ENCODE measurements around the gene PI16.
"Not testable (repeated sequence)": the region's sequence is repeated elsewhere in the genome, so short reads cannot be mapped to it uniquely, and the experiment has no call there.

Gene PI16

GRCh38 chr6:36980129-36980528 lies 25.6 kb downstream of the PI16 start:
- no peak overlapping the region for H3K4me3 ChIP-seq (ENCODE audit: low read length)
- no peaks in the 10 kb centered on the region for H3K27me3 ChIP-seq (ENCODE audit: control insufficient read depth, insufficient read depth, low read length)
- H3K4me1 ChIP-seq (ENCODE audit: control insufficient read depth, insufficient read depth, low read length): peaks cover 27% of the 10 kb centered on the region
- no peaks in the 10 kb centered on the region for H3K9me3 ChIP-seq (ENCODE audit: control insufficient read depth, low read length)
- peaks cover 33% of the 10 kb centered on the region for H3K36me3 ChIP-seq (ENCODE audit: control insufficient read depth, insufficient read depth, low read length)
- H3K9ac ChIP-seq (ENCODE audit: low read length): no peak overlapping the region

- peaks cover 24% of the 10 kb centered on the region for H3K36me3 ChIP-seq (ENCODE audit: control insufficient read depth, insufficient read depth, low read length)
- H3K4me1 ChIP-seq (ENCODE audit: control insufficient read depth, insufficient read depth, low read length): peaks cover 27% of the 10 kb centered on the region
- no peak overlapping the region for H3K4me3 ChIP-seq (ENCODE audit: low read length)
- no peak overlapping the region for H3K9ac ChIP-seq (ENCODE audit: low read length)
- H3K27me3 ChIP-seq (ENCODE audit: control insufficient read depth, insufficient read depth, low read length): no peaks in the 10 kb centered on the region
- no peaks in the 10 kb centered on the region for H3K9me3 ChIP-seq (ENCODE audit: control insufficient read depth, low read length)
Measured at GRCh38 chr6:36980876-36981619, 26.5 kb downstream of the PI16 start.

- Histone ChIP-seq H3K9ac (ENCODE audit: low read length) (no peak overlapping the region), H3K4me3 (ENCODE audit: low read length) (no peak overlapping the region), H3K4me1 (ENCODE audit: control insufficient read depth, insufficient read depth, low read length) (peaks cover 31% of the 10 kb centered on the region), H3K9me3 (ENCODE audit: control insufficient read depth, low read length) (no peaks in the 10 kb centered on the region), H3K27me3 (ENCODE audit: control insufficient read depth, insufficient read depth, low read length) (no peaks in the 10 kb centered on the region), H3K36me3 (ENCODE audit: control insufficient read depth, insufficient read depth, low read length) (peaks cover under 1% of the 10 kb centered on the region)
Measured at GRCh38 chr6:36983538-36983937, 29.0 kb downstream of the PI16 start.

- H3K4me1 ChIP-seq (ENCODE audit: control insufficient read depth, insufficient read depth, low read length): peaks cover 26% of the 10 kb centered on the region
- H3K27me3 ChIP-seq (ENCODE audit: control insufficient read depth, insufficient read depth, low read length): no peaks in the 10 kb centered on the region
Measured at GRCh38 chr6:36984581-36985416, 30.3 kb downstream of the PI16 start.

GRCh38 chr6:36985417-36985807 lies 30.9 kb downstream of the PI16 start:
- H3K4me1 ChIP-seq (ENCODE audit: control insufficient read depth, insufficient read depth, low read length): peaks cover 21% of the 10 kb centered on the region
- H3K4me3 ChIP-seq (ENCODE audit: low read length): peak overlapping the region; percentile 37
- no peaks in the 10 kb centered on the region for H3K27me3 ChIP-seq (ENCODE audit: control insufficient read depth, insufficient read depth, low read length)
- no peaks in the 10 kb centered on the region for H3K9me3 ChIP-seq (ENCODE audit: control insufficient read depth, low read length)
- H3K9ac ChIP-seq (ENCODE audit: low read length): peak overlapping the region; percentile 97
- no peaks in the 10 kb centered on the region for H3K36me3 ChIP-seq (ENCODE audit: control insufficient read depth, insufficient read depth, low read length)

More at GRCh38 chr6:36984581-36985416, 30.3 kb downstream of the PI16 start:
- Histone ChIP-seq H3K9me3 (ENCODE audit: control insufficient read depth, low read length) (no peaks in the 10 kb centered on the region), H3K9ac (ENCODE audit: low read length) (peak overlapping the region; percentile 97), H3K36me3 (ENCODE audit: control insufficient read depth, insufficient read depth, low read length) (no peaks in the 10 kb centered on the region), H3K4me3 (ENCODE audit: low read length) (peak overlapping the region; percentile 37)

- Histone ChIP-seq H3K9me3 (ENCODE audit: control insufficient read depth, low read length) (no peaks in the 10 kb centered on the region), H3K27me3 (ENCODE audit: control insufficient read depth, insufficient read depth, low read length) (no peaks in the 10 kb centered on the region), H3K4me3 (ENCODE audit: low read length) (peak within 1 kb of the TSS; percentile 69), H3K9ac (ENCODE audit: low read length) (peak within 1 kb of the TSS; percentile 97), H3K36me3 (ENCODE audit: control insufficient read depth, insufficient read depth, low read length) (no peaks in the 10 kb centered on the region), H3K4me1 (ENCODE audit: control insufficient read depth, insufficient read depth, low read length) (peaks cover 21% of the 10 kb centered on the region)
Measured at GRCh38 chr6:36985808-36986703, 31.5 kb downstream of the PI16 start, which contains the start of gene MTCH1. MTCH1 (minus strand) TSS chr6:36986196; CDS start chr6:36986173, 23 bp downstream.

- H3K4me3 ChIP-seq (ENCODE audit: low read length): peak overlapping the region; percentile 69
- H3K27me3 ChIP-seq (ENCODE audit: control insufficient read depth, insufficient read depth, low read length): no peaks in the 10 kb centered on the region
- H3K9me3 ChIP-seq (ENCODE audit: control insufficient read depth, low read length): no peaks in the 10 kb centered on the region
- peak overlapping the region; percentile 97 for H3K9ac ChIP-seq (ENCODE audit: low read length)
- H3K4me1 ChIP-seq (ENCODE audit: control insufficient read depth, insufficient read depth, low read length): peaks cover 21% of the 10 kb centered on the region
- no peaks in the 10 kb centered on the region for H3K36me3 ChIP-seq (ENCODE audit: control insufficient read depth, insufficient read depth, low read length)
Measured at GRCh38 chr6:36986704-36987047, 32.1 kb downstream of the PI16 start.

- Histone ChIP-seq H3K9ac (ENCODE audit: low read length) (no peak overlapping the region), H3K4me3 (ENCODE audit: low read length) (no peak overlapping the region), H3K27me3 (ENCODE audit: control insufficient read depth, insufficient read depth, low read length) (no peaks in the 10 kb centered on the region), H3K4me1 (ENCODE audit: control insufficient read depth, insufficient read depth, low read length) (peaks cover 10% of the 10 kb centered on the region), H3K9me3 (ENCODE audit: control insufficient read depth, low read length) (no peaks in the 10 kb centered on the region), H3K36me3 (ENCODE audit: control insufficient read depth, insufficient read depth, low read length) (no peaks in the 10 kb centered on the region)
Measured at GRCh38 chr6:36989264-36989663, 34.7 kb downstream of the PI16 start.

- H3K4me1 ChIP-seq (ENCODE audit: control insufficient read depth, insufficient read depth, low read length); H3K9me3 ChIP-seq (ENCODE audit: control insufficient read depth, low read length); H3K9ac ChIP-seq (ENCODE audit: low read length); H3K36me3 ChIP-seq (ENCODE audit: control insufficient read depth, insufficient read depth, low read length); H3K4me3 ChIP-seq (ENCODE audit: low read length); H3K27me3 ChIP-seq (ENCODE audit: control insufficient read depth, insufficient read depth, low read length): not testable (repeated sequence)
Measured at GRCh38 chr6:36990401-36990800, 35.9 kb downstream of the PI16 start.

GRCh38 chr6:36997811-36998722 lies 43.5 kb downstream of the PI16 start:
- Histone ChIP-seq H3K4me3 (ENCODE audit: low read length) (no peak overlapping the region), H3K4me1 (ENCODE audit: control insufficient read depth, insufficient read depth, low read length) (peaks cover 14% of the 10 kb centered on the region), H3K9ac (ENCODE audit: low read length) (peak overlapping the region; percentile 41), H3K27me3 (ENCODE audit: control insufficient read depth, insufficient read depth, low read length) (no peaks in the 10 kb centered on the region), H3K9me3 (ENCODE audit: control insufficient read depth, low read length) (no peaks in the 10 kb centered on the region), H3K36me3 (ENCODE audit: control insufficient read depth, insufficient read depth, low read length) (no peaks in the 10 kb centered on the region)

GRCh38 chr6:36998723-36999038 lies 44.1 kb downstream of the PI16 start:
- H3K4me3 ChIP-seq (ENCODE audit: low read length): no peak overlapping the region
- H3K36me3 ChIP-seq (ENCODE audit: control insufficient read depth, insufficient read depth, low read length): no peaks in the 10 kb centered on the region
- H3K4me1 ChIP-seq (ENCODE audit: control insufficient read depth, insufficient read depth, low read length): peaks cover 14% of the 10 kb centered on the region
- H3K9me3 ChIP-seq (ENCODE audit: control insufficient read depth, low read length): no peaks in the 10 kb centered on the region
- H3K9ac ChIP-seq (ENCODE audit: low read length): no peak overlapping the region
- H3K27me3 ChIP-seq (ENCODE audit: control insufficient read depth, insufficient read depth, low read length): no peaks in the 10 kb centered on the region
